ENCODE measurements around the gene TMPRSS9.
"Not testable (repeated sequence)": the region's sequence is repeated elsewhere in the genome, so short reads cannot be mapped to it uniquely, and the experiment has no call there.

TMPRSS9 gene

GRCh38 chr19:2468596-2468995 lies 108.5 kb downstream of the TMPRSS9 start:
- DNase-seq, result no peak

DNA sequence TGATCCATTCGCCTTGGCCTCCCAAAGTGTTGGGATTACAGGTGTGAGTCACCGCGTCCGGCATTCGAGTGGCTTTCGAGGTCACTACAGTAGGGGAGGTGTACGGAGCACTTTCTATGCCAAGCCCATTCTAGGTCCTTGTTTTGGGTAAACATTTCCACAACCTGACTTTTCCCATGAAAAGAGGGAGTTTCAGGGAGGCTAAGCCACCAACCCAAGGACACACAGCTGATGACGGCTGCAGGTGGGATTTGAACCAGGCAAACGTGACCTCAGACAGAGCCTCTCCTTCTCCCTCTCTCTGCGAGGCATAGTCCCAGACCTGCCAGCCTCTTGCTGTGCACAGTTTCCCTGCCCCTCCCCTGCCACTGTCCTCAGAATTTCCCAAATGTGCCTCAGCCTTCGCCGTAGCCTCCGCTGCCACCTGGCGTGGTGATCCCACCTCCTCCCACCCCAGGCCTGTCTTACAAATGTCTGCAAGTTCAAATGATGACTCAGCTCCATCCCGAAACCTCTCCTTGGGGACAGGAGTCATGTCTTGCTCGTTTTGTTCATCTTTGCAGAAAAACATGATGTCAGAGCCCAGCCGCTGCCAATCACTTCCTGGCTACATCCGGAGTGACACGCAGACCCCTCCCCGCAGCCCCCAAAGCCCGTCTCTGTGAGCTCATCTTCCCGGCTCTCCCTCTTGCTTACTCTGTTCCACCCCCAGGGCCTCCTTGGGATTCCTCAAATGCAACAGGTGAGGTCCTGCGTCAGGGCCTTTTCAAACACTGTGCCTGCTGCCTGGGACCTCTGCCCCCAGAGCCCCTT lies 109.2 kb downstream of the TMPRSS9 start:
- DNase-seq, result no peak

DNA sequence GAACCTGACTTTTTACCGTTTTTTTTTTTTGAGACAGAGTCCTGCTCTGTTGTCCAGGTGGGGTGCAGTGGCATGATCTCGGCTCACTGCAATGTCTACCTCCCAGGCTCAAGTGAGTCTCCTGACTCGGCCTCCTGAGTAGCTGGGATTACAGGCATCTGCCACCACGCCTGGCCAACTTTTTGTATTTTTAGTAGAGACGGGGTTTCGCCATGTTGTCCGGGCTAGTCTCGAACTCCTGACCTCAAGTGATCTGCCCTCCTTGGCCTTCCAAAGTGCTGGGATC lies 109.8 kb downstream of the TMPRSS9 start:
- DNase-seq, result not testable (repeated sequence)

DNA sequence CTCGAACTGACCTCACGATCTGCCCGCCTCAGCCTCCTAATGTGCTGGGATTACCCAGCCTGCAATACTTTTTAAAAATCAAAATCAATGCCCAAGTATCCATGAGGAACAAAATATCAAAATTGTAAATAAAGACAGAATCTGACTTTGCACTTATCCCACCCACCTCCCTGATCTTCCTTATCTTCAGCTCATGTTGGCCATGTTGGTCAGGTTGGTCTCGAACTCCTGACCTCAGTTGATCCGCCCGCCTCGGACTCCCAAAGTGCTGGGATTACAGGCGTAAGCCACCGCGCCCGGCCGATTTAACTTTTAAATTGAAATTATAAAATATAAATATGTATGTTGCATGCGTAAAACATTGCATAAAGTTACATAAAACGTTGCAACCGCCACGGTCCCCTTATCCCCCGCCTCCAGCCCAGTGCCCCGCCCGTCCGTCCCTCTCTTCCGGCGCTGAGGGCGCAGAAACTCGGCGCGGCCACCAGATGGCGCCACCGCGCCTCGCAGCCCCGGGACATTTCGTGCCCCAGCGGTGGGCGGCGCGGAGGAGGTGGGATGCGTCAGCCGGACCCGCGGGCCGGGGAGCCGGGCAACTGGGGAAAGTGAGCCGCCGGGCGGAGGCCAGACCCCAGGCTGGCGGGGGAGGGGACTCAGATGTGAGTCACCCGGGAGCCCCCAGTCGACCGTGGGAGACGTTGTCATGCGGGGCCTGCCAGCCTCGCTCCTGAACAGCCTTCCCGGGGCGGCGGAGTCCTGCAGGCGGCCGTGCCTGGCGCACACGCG lies 114.4 kb downstream of the TMPRSS9 start:
- DNase-seq, result peak; percentile 82

GRCh38 chr19:2475018-2475701 lies 115.1 kb downstream of the TMPRSS9 start:
- DNase-seq, result peak; percentile 40

Measured in activated CD4-positive, alpha-beta T cell treated with anti-CD3 and anti-CD28 coated beads for 1 hour (primary cell).